HepG2 (cell line): ENCODE results near the gene CTRL. TPM values are rescaled to one million over a fixed set of nuclear protein-coding genes. Genes with fewer than 3 reads are reported as not detected.

ENCODE experiments used
- AFF4 ChIP-seq: sonication (generic); formaldehyde crosslinking; IDR thresholded peaks from 2 replicates; pipeline ENCODE4 v1.4.0; 2020; ENCODE audit warnings: missing genetic modification reagents
- CREB1 ChIP-seq, 2 experiments: fragments of 450-650 bp in 1 of 2; IDR thresholded peaks; 2 replicates each; pipeline ENCODE4 v1.6.1; 2016 to 2017; ENCODE audit warnings: control low read depth in 1 of 2, mild to moderate bottlenecking in 1 of 2, missing compliant biosample characterization in 1 of 2, missing genetic modification characterization in 1 of 2
- GABPA ChIP-seq, 2 experiments: IDR thresholded peaks; 2 replicates each; pipeline ENCODE4 v1.6.1; 2011 to 2016; ENCODE audit warnings: low read depth in 2 of 2, low read length in 1 of 2, missing biosample characterization in 1 of 2, missing genetic modification characterization in 1 of 2
- GZF1 ChIP-seq: sonication (generic); formaldehyde crosslinking; IDR thresholded peaks from 2 replicates; pipeline ENCODE4 v1.5.1; 2020; ENCODE audit warnings: mild to moderate bottlenecking, missing genetic modification reagents
- HOXA9 ChIP-seq: sonication (generic); formaldehyde crosslinking; IDR thresholded peaks from 2 replicates; pipeline ENCODE4 v1.8.1; 2022; ENCODE audit warnings: missing genetic modification reagents, mild to moderate bottlenecking, moderate library complexity, borderline replicate concordance
- KDM1A ChIP-seq: IDR thresholded peaks from 2 replicates; pipeline ENCODE4 v1.6.1; 2016; ENCODE audit warnings: missing compliant biosample characterization
- LRRFIP1 ChIP-seq: sonication (generic); formaldehyde crosslinking; conservative IDR thresholded peaks from 2 replicates; pipeline ENCODE4 v1.4.0; 2020; ENCODE audit warnings: missing genetic modification reagents
- MAFG ChIP-seq: sonication (generic); formaldehyde crosslinking; IDR thresholded peaks from 2 replicates; pipeline ENCODE4 v1.5.1; 2020; ENCODE audit warnings: mild to moderate bottlenecking, missing genetic modification reagents
- MYPOP ChIP-seq: sonication (generic); formaldehyde crosslinking; IDR thresholded peaks from 2 replicates; pipeline ENCODE4 v1.8.1; 2023; ENCODE audit warnings: mild to moderate bottlenecking, moderate library complexity, missing genetic modification reagents
- NFYB ChIP-seq: sonication (generic); formaldehyde crosslinking; IDR thresholded peaks from 2 replicates; pipeline ENCODE4 v1.4.0; 2020; ENCODE audit warnings: missing genetic modification reagents
- PHB2 ChIP-seq: fragments of 450-650 bp; IDR thresholded peaks from 2 replicates; pipeline ENCODE4 v1.6.1; 2018; ENCODE audit not compliant: partially characterized antibody
- SCMH1 ChIP-seq: sonication (generic); formaldehyde crosslinking; IDR thresholded peaks from 2 replicates; pipeline ENCODE4 v1.9.0; 2021; ENCODE audit warnings: missing genetic modification reagents, mild to moderate bottlenecking, borderline replicate concordance
- TBX3 ChIP-seq: fragments of 450-650 bp; IDR thresholded peaks from 2 replicates; pipeline ENCODE4 v1.6.1; 2017; ENCODE audit warnings: antibody characterized with exemption, mild to moderate bottlenecking, inconsistent platforms, borderline replicate concordance
- TERF1 ChIP-seq: sonication (generic); formaldehyde crosslinking; IDR thresholded peaks from 2 replicates; pipeline ENCODE4 v1.8.0; 2022; ENCODE audit warnings: mild to moderate bottlenecking, missing genetic modification reagents, moderate library complexity
- ZBTB38 ChIP-seq: sonication (generic); formaldehyde crosslinking; IDR thresholded peaks from 2 replicates; pipeline ENCODE4 v1.5.1; 2020; ENCODE audit warnings: mild to moderate bottlenecking, missing genetic modification reagents
- ZNF207 ChIP-seq: fragments of 450-650 bp; IDR thresholded peaks from 2 replicates; pipeline ENCODE4 v1.6.1; 2016; ENCODE audit warnings: antibody characterized with exemption, borderline replicate concordance
- ZNF350 ChIP-seq: sonication (generic); formaldehyde crosslinking; IDR thresholded peaks from 2 replicates; pipeline ENCODE4 v1.4.0; 2020; ENCODE audit warnings: mild to moderate bottlenecking, low read depth, missing genetic modification reagents, borderline replicate concordance
- ZNF589 ChIP-seq: sonication (generic); formaldehyde crosslinking; conservative IDR thresholded peaks from 2 replicates; pipeline ENCODE4 v1.8.0; 2022; ENCODE audit warnings: mild to moderate bottlenecking, moderate library complexity, missing genetic modification reagents
- ZNF615 ChIP-seq: sonication (generic); formaldehyde crosslinking; IDR thresholded peaks from 2 replicates; pipeline ENCODE4 v1.5.0; 2020; ENCODE audit warnings: mild to moderate bottlenecking, missing genetic modification reagents, borderline replicate concordance
- ZNF709 ChIP-seq: sonication (generic); formaldehyde crosslinking; IDR thresholded peaks from 2 replicates; pipeline ENCODE4 v1.5.0; 2020; ENCODE audit warnings: mild to moderate bottlenecking, missing genetic modification reagents
- ZNF883 ChIP-seq: sonication (generic); formaldehyde crosslinking; IDR thresholded peaks from 2 replicates; pipeline ENCODE4 v1.5.1; 2020; ENCODE audit warnings: mild to moderate bottlenecking, missing genetic modification reagents; ENCODE audit errors: not compliant biosample characterization
- polyA plus RNA-seq, 8 experiments: library from polyadenylated mRNA; depleted of rRNA in 3 of 8; stranded (reverse) in 7 of 8; unstranded in 1 of 8; fragments of >200 nt; fragmentation: Illumina TruSeq in 4 of 8; extraction: Trizol in 4 of 8; gene quantifications; 2 replicates each; pipeline versions ENCODE4 v1.2.1 to v1.2.3, GENCODE V29; 2011 to 2016; ENCODE audit warnings: low read depth in 4 of 8, missing spikeins in 1 of 8, mixed read lengths in 1 of 8; ENCODE audit not compliant: insufficient read depth in 1 of 8
- total RNA-seq, 5 experiments: library from RNA; depleted of rRNA; stranded (reverse); fragments of >200 nt; fragmentation: Illumina TruSeq; extraction: Trizol; gene quantifications; 2 replicates each; pipeline ENCODE4 v1.2.3, GENCODE V29; 2016; ENCODE audit warnings: low read depth in 1 of 5

Gene CTRL
- total and polyA plus RNA-seq, 2 of the 13 experiments (the other 11 are each of a cell fraction or from before 2014, with no cell fraction given), result 1.9 to 2.7 TPM

- no peak for TF ChIP-seq AFF4 (CRISPR knock-in tag)
- no peak for TF ChIP-seq ZNF207
- TF ChIP-seq GABPA (IDR thresholded peaks at IDR 0.05; ENCODE audit: low read depth, low read length), result no peak
- peak; percentile 50 for TF ChIP-seq GABPA (CRISPR knock-in tag; IDR thresholded peaks at IDR 0.05; ENCODE audit: low read depth)
- TF ChIP-seq ZNF709 (CRISPR knock-in tag), result no peak
- TF ChIP-seq MYPOP (CRISPR knock-in tag), result 0 out of 2 replicates have a peak, but pooled peaks have one; percentile 63
- no peak for TF ChIP-seq ZNF883 (CRISPR knock-in tag)
- no peak for TF ChIP-seq NFYB
- TF ChIP-seq KDM1A (CRISPR knock-in tag), result 0 out of 2 replicates have a peak, but pooled peaks have one; percentile 23
- no peak; the same call in 1 of the 2 replicates for TF ChIP-seq HOXA9 (CRISPR knock-in tag)
- TF ChIP-seq ZNF350 (CRISPR knock-in tag), result no peak
- peak; percentile 92 for TF ChIP-seq TBX3
- TF ChIP-seq PHB2, result no peak
- TF ChIP-seq ZNF615, result no peak
- TF ChIP-seq ZBTB38, result no peak
- TF ChIP-seq TERF1 (CRISPR knock-in tag), result no peak
- TF ChIP-seq CREB1 (IDR thresholded peaks at IDR 0.05), result no peak
- TF ChIP-seq CREB1 (CRISPR knock-in tag; IDR thresholded peaks at IDR 0.05), result no peak
- no peak for TF ChIP-seq SCMH1 (CRISPR knock-in tag)
- TF ChIP-seq ZNF589, result no peak; the same call in 1 of the 2 replicates
- 0 out of 2 replicates have a peak, but pooled peaks have one; percentile 1 for TF ChIP-seq GZF1 (CRISPR knock-in tag)
- TF ChIP-seq LRRFIP1 (CRISPR knock-in tag), result no peak
- TF ChIP-seq MAFG (CRISPR knock-in tag), result no peak
Observed at GRCh38 chr16:67943256-67943618, 11.6 kb upstream of the CTRL start (continued).
